Activated CD8-positive, alpha-beta memory T cell treated with anti-CD3 and anti-CD28 coated beads for 24 hours (primary cell): ENCODE results near the gene TRRAP.

Experiments
- DNase-seq: peaks from one replicate; pipeline ENCODE4 v3.0.0-alpha.2; 2020

TRRAP gene

DNA sequence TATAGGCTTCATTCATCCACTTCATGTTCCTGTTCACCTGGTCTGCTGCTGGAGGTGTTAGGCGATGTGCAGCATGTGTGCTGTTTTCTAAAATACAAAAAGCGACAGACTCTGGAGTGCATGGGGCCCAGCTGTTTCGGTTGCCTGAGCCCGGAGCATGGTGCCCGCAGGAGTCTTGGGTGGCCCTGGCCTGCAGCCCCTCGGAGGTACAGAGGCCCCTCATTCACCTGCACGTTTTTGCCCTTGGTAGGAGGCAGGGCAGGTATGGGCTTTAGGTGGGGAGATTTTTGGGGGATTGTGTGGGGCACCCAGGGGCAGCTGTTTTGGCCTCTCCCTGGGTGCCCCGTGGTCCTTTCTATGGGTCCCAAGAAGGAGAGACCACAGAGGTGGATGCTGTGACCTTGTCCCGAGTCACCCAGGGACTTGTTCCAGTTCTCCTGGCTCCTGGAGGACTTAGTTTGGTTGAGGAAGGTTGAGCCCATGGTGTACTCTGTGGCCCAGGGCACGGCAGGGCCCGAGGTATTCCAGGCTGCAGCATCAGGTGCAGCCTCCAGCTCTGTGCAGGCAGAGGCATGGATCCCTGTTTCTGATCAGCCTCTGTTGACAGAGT is 130.7 kb downstream of the TRRAP start:
- peak; percentile 42 for DNase-seq

DNA sequence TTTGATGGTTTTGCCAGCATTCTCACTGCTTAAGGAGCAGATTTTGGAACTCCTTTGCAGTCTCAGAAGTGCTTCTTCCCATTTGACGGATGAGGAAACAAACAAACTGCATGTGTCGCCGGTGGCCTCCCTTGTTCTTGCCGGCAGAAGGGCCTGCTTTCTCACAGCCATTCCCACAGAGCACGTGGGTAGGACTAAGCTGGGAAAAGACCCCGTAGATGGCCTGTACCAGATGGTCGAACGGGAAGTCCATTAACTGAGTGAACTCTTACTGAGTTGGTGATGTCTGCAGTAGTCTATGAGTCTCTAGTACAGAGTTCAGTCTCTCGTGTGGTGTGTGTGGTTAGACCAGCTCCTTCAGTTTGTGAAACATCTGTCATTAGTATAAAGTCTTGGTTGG is 131.9 kb downstream of the TRRAP start:
- no peak for DNase-seq

DNA sequence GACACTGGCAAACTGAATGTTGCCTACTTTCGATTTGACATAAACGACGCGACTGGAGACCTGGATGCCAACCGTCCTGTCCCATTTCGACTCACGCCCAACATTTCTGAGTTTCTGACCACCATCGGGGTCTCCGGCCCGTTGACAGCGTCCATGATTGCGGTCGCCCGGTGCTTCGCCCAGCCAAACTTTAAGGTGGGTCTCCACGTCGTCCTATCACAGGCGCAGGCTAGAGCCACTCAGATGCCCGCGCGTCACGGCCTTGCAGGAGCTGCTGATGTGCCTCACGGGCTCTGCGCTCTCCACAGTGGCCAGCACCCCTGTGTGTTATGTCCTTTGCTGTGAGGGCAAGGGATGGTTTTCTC is 133.0 kb downstream of the TRRAP start:
- peak; percentile 50 for DNase-seq

DNA sequence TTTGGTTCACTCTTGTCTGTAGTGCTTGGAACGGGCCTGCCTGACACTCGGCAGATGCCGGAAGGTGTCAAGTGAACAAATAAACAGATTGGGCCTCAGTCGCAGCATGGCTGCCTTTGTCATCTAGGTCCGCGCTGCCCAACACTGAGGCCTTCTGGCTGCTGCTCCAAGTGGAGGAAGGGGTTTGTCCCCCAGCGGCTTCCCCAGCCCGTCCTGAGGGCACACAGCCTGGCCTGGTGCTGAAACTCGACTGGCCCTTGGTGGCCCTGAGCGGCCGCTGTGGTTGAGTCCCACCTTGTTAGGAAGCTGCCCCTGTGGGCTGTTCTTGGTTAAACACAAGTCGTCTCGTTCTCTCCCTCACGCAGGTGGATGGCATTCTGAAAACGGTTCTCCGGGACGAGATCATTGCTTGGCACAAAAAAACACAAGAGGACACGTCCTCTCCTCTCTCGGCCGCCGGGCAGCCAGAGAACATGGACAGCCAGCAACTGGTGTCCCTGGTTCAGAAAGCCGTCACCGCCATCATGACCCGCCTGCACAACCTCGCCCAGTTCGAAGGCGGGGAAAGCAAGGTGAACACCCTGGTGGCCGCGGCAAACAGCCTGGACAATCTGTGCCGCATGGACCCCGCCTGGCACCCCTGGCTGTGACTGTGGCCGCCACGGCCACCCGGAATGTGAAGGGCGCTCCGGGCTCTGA is 133.5 kb downstream of the TRRAP start:
- peak; percentile 45 for DNase-seq

DNA sequence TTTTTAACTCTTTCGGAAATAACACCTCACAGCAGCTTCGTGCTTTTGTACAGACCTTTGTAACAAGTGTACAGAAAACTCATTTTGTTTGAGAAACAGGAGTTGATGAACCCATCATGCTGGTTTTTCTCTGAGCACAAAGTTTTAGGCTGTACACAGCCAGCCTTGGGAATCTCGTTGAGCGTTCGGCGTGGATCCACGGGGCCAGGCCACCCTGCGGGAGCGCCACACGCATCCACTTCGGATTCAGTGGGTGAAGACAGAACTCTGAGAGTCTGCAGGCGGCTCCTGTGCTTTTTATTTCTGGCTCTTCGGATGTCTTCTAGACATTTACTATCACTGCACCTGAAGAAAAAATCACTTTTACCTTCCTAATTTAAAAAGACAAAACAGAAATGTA is 134.4 kb downstream of the TRRAP start:
- DNase-seq: no peak

DNA sequence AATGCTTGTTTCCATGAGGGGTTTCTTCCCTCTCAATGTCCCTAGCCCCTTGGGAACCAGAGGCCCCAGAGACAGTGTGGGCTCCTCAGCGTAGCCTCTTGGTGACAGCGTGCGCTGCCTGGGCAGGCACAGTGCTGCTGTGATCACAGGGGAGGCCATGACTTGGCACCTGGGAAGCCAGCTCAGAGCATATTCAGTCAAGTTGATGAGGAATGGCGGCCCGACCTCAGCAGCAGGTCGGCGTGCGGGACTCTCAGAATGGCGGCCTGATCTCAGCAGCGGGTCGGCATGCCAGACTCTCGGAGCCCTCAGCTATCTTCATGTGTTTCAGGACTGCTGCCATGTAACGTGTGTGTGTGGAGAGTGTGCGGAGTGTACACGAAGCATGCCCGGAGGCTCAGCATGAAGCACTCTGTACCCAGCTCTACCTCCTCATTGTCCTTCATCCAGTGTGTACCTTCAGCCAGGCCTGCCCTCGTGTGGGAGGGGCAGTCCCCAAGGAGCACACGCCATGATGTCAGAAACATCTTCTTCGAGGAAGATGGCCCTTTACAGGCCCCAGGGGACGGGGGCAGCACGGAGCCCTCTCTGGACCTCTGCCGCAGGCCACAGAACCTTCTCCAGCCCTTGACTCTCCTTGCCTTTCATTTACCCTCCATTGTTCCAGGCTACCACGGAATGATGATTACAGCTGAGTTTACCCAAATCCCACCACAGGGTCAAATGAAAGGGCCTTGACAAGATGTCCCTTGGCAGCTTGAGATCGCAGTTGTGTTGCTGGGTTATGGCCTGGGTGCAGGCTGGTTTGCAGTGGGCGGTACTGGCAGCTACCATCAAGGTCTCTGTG is 135.2 kb downstream of the TRRAP start:
- DNase-seq: no peak

DNA sequence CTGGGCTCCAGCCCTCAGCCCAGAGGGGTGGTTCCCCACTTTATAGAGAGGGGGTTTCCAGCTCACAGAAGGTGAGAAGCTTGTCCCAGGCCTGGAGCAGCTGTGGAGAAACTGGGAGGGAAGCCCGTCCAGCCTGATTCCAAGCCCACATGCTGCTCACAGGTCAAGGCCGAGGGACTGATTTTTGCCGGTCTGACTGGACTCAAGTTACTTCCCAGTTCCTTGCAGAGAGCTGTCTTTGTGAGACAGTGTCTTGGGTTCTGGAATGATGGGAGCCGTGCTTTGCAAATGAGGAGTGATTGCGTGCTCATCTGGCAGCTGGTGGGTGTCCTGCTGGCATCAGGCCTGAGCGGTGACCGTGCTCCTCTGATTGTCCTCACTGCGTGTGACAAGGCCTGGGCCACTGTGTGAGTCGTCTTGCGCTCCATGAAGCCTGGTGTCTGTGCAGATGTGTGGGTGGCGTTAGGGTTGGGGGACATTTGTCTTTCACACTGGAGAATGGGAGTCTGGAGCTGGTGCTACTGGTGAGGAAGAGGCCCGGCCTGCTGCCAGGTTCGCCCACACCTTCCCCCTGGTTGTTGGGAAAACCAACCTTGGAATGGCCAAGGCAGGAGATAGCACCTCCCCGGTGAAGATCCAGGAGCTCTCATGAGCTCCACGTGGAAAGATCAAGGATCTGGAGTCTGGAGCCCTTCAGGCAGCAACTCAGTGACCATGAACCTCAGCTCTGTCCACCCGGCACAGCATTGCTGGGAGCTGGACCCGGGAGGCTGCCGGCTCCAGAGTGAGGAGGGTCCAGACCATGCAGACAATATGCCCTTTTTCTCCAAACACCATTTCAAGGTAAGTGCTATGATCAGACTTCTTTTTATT is 136.0 kb downstream of the TRRAP start:
- DNase-seq: no peak

DNA sequence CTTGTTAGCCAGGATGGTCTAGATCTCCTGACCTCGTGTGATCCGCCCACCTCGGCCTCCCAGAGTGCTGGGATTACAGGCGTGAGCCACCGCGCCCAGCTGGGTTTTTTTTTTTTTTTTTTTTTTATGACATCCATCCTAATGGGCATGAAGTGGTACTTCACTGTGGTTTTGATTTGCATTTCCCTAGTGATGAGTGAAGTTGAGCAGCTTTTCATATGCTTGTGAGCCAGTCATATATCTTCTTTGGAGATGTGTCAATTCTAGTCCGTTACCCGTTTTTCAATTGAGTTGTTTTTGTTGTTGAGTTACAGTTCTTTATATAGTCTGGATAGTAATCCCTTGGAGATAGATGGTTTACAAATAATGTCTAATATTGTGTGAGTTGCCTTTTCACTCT is 137.9 kb downstream of the TRRAP start:
- DNase-seq: no peak

DNA sequence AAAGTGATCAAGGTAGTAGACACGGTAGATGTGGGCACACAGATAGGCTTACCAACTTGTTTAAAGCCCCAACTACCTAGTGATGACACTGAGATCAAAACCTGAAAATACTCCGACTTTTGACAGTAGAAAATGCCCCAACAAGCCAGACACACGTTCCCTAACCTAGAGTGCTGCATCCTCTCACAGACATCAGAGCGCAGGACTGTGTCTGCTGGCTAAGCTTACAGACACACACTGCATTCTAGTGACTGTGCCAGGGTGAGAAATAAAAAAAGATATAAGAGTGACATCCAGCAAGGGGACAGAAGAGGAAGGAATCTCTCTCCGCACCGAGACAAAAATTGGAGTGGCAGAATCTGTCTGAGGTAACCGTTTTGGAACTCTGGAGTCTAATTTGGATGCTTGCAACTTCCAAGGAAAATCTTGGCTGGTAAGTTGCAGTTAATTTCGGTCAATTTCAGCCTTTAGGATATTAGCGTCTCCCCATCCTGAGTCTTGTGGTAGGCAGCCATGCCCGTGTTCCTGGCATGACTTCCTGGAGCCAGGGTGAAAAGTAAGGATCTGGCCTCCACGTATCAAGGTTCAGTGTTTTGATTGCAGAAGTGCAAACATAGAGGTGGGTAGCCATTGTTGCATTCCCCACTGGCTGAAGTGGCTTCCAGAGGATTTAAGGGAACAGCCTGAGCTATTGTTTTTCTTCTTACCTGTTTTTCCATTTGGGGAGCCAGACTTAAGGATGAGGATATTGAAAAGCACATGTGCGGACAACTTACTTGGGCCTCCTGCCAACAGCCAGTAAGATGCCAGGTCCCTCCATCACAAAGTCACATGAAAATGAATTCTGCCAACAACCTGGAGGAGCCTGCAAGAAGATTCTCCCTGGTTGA is 141.4 kb downstream of the TRRAP start:
- no peak for DNase-seq

DNA sequence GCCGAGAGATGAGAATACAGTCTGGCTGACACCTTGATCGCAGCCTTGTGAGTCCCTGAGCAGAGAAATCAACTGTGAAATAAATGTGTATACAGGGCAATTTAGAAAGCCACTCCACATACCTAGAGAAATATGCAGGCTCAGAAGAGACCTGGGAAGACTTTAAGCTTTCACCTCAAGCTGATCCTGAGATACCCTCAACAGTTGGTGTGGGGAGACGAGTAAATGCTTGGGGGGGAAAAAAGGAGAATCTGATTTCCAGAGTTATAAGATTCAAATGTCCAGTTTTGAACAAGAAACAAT is 142.0 kb downstream of the TRRAP start:
- no peak for DNase-seq

DNA sequence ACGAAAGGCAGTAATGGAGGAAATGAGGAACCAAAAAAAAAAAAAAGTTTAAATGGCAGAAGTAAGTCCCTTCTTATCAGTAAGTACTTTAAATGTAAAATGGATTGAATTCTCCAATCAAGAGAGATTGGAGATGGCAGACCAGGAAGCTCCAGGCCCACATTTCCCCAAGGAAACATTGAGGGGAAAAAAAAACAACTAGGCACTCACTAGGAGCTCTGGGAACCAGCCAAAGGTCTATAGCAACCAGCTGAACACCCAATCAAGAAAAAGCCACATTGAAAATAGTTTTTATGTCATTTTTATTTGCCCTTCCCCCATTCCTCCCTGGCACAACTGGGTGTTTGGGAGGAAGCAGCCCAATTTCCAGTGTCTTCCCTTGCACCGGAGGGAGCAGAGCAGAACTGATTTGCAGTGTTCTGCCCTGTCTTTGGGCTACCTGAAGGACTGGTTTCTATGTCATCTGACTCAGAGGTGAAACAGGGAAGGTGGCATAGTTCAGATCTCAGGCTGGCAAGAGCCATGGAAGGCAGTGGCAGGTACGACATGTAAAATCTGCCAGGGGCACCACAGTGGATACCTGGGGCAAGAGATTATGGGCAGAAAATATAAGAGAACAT is 143.7 kb downstream of the TRRAP start:
- DNase-seq: no peak

DNA sequence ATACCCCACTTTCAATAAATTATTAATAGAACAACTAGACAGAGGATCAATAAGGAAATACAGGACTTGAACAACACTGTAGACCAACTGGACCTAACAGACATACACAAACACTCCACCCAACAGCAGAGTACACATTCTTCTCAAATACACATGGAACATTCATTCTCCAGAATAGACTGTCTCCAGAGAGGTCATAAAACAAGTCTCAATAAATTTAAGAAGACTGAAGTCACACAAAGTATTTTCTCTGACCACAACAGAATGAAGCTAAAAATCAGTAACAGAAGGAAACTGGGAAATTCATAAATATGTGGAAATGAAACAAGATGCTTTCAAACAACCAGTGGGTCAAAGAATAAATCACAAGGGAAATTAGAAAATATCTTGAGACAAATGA is 145.7 kb downstream of the TRRAP start:
- no peak for DNase-seq

DNA sequence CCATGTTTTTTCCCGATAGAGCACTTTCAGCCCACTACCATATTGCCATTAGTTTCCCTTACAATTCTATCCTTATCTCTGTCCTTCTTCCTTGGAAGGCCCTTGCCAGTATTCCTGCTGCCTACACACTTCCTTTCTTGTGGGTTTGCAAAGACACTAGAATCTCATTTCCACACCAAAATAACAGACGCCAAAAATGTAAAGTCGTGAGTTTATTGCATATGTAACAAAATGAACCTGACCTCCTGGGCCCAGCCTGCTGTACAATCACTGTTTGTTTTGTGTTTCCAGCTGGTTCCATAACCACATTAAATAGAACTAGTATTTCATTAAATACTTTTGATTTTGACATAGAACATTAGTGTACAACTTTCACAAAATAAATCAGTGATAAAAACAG is 148.9 kb downstream of the TRRAP start:
- no peak for DNase-seq

DNA sequence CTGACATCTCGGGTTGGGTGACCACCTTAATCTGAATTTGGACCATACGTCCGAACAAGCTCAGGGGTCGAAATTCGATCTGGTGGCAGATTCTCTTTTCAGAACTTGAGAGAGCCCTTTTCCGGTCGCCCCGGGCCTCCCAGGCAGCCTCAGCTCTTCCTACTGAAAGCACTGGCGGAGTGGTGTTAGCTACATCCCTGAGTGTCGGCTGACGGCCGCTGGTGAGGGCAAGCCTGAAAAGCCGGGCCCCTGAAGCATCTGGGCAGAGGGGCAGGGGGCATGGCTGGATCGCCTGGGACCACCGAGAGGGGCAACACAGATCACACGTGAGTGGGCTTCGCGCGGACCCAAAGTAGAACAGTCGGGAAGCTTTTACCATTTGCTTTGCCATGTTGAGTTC is 149.5 kb downstream of the TRRAP start:
- DNase-seq: no peak

DNA sequence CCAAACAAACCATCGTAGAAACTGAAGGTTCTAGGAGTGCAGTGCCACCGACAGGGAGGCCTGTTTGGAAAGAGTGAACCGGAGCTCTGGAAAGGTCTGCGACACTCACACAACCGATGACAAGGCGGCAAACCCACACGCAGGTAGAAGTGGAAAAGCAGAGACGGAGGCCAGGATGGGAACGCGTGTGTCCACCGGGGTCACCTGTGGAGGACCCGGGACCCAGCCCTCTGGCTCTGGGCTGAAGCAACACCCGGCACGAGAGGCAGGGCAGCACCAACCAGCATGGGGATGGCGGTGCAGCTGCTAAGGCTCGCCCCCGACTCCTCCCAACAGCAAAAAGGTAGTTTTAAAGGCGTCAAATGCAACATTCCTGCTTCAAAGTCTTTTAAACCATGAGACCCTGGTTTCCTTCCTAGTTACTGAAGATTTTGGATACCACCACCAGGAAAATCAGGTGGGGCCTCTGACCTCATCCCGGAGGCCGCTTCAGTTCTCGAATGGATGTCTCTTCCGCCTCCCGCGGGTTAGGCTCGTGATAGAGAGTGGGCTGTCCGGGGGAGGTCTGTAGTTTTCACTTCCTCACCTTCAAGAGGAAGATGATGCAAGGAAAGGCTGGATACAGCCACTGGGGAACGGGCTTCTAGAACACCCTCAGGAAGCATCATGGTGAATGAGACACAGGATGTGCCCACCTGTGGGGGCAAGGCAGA is 150.1 kb downstream of the TRRAP start:
- no peak for DNase-seq

DNA sequence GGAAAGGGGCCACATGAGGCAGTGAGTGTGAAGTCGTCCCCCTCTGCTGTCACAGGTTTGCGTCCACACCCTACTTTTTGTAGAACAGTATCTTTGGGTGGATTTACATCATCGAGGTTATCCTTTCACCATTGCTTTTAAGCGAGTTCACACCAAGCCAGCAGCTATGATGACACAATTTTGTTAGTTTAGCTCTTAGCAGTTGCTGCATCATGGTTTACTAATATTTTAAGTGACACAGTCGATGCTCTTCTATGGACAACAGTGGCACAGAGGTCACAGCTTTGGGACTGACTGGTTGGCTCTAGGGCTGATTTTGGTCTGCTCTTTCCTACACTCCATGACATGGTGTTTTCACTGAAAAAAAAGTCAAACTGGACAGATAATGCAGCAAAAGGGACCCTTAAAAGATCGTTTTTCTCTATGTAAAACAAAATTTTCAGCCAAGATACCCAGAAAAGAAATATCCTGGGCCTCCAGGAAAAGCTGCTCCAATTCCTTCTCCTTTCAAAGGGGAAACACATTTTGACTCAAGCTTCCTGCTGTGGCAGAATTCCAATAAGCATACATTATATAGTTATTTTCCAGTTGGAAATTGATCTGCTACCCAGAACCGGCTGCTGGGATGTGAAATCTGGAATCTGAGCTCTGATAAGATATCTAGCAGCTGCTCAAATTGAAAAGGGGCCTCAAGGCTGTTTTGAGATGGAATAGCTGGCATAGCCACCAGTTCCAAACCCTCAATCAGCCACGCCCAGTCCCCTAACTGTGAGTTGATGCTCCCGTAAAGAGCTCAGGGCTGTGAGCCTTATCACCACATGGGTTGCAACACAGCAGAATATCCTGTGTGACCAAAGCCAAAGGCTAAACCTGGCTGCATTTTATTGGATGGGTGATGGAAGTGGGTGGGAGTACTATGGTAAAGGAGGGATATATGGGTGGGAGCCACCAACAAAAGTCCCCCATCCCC is 151.4 kb downstream of the TRRAP start:
- no peak for DNase-seq

DNA sequence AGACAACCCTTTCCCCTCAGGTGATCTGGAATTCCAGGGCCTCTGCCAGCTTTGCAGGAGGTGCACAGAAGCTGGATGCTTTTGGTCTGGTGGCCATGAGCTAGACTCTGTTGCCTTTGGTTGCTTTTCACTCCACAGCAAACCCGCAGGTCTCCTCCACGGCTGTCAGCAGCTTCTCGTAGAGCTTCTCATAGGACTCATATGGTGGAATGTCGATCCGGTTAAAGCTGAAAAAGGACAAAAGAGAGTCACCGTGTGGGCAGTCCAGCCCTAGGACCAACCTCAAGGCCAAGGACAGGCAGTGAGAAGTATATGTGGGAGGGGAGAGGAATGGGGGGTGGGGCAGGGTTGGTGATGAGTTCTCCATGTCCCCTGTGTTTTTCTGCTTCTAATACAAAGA is 152.1 kb downstream of the TRRAP start:
- DNase-seq: no peak

DNA sequence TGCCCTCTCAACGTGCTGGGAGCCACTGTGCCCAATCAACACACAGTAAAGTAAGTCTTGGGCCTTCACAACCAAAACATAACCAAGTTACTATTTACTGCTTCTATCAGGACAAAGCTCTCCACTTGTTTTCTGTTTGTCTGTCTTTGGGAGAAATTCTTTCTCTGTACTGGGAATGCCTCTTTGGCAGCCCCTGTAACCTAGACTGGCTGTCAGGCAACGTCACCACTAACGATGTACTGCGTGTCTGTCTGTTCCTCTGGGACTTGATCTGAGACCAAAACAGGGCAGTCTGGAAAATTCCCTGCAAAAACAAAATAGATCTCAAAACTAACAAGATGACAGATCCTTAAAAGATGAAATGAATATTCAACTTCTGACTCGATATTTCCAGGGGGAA is 152.6 kb downstream of the TRRAP start:
- no peak for DNase-seq

DNA sequence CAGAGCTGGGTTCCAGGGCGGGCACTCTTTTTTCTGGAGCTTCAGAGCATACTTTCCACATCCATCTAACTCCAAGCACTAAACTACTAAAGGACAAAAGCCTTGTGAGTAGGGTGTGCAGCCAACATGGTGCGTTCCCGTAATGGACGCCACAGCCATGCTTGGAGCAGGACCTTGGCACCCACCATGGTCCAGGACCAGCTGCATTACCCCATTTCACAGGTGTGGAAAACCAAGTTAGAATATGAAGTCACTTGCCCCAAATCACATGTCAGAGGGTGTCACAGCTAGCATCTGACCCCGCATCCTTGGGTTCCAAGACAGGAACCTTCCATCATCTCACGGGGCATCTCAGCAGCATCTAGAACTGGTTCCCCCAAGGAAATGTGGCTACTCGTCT is 153.2 kb downstream of the TRRAP start:
- DNase-seq: no peak

DNA sequence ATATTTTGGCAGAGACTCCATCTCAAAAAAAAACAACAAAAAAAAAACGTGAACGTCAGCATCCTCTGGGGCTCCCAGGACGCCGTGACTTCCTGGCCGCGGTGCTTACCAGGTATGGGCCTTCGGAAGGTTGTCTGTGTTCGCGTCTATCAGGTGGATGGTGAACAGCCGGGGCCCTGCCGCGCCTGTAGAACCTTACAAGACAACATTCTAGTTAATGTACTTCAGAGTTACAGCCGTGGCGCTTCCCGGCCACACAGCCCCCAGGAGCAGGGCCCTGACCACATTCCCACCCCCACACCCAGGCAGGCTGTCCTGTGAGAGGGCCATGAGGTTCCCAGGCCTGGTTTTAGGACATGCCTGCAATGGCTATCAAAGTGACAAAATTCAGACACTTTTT is 154.6 kb downstream of the TRRAP start:
- DNase-seq: no peak
